H9 (cell line): ENCODE measurements around the gene ZNF385B. TPM values are rescaled to one million over a fixed set of nuclear protein-coding genes. Genes with fewer than 3 reads are reported as not detected.

Experiments used
- DNase-seq: peaks from one replicate; pipeline ENCODE4 v3.0.0-alpha.2; 2017
- H2AFZ ChIP-seq: one replicate; pipeline ENCODE4 v1.6.1; 2013; ENCODE audit warnings: mild to moderate bottlenecking, low read length, control low read depth, moderate library complexity
- H2AK5ac ChIP-seq: 2 replicates; pipeline ENCODE4 v1.6.1; 2013; ENCODE audit warnings: low read length, control low read depth, mixed read lengths; ENCODE audit not compliant: insufficient read length
- H2BK120ac ChIP-seq: one replicate; pipeline ENCODE4 v1.6.1; 2013; ENCODE audit warnings: low read depth, mild to moderate bottlenecking, low read length, control low read depth, inconsistent platforms; ENCODE audit not compliant: poor library complexity, severe bottlenecking
- H2BK12ac ChIP-seq: 2 replicates; pipeline ENCODE4 v1.6.1; 2013; ENCODE audit warnings: low read length, control low read depth, mixed read lengths, low read depth; ENCODE audit not compliant: insufficient read length
- H2BK15ac ChIP-seq: 2 replicates; pipeline ENCODE4 v1.6.1; 2013; ENCODE audit warnings: low read depth, low read length, control low read depth
- H2BK20ac ChIP-seq: one replicate; pipeline ENCODE4 v1.6.1; 2013; ENCODE audit warnings: low read depth, mild to moderate bottlenecking, low read length, control low read depth, inconsistent platforms; ENCODE audit not compliant: poor library complexity, severe bottlenecking
- H2BK5ac ChIP-seq: 2 replicates; pipeline ENCODE4 v1.6.1; 2013; ENCODE audit warnings: low read length, control low read depth, mixed read lengths; ENCODE audit not compliant: insufficient read length
- H3K14ac ChIP-seq: 2 replicates; pipeline ENCODE4 v1.6.1; 2013; ENCODE audit warnings: low read length, control low read depth; ENCODE audit not compliant: insufficient read depth
- H3K18ac ChIP-seq: 2 replicates; pipeline ENCODE4 v1.6.1; 2013; ENCODE audit warnings: low read depth, mild to moderate bottlenecking, mixed read lengths, low read length, control low read depth; ENCODE audit not compliant: insufficient read length
- H3K23ac ChIP-seq: 2 replicates; pipeline ENCODE4 v1.6.1; 2013; ENCODE audit warnings: low read length, control low read depth, mixed read lengths, low read depth; ENCODE audit not compliant: insufficient read length
- H3K23me2 ChIP-seq: 2 replicates; pipeline ENCODE4 v1.6.1; 2013; ENCODE audit warnings: low read depth, mild to moderate bottlenecking, mixed read lengths, low read length, control low read depth; ENCODE audit not compliant: insufficient read length, poor library complexity, severe bottlenecking
- H3K27ac ChIP-seq: 2 replicates; pipeline ENCODE4 v1.5.1; 2013; ENCODE audit warnings: low read length, control low read depth, mixed read lengths, low read depth; ENCODE audit not compliant: insufficient read length
- H3K27me3 ChIP-seq: 2 replicates; pipeline ENCODE4 v1.6.1; 2013; ENCODE audit warnings: low read length, control low read depth, inconsistent platforms; ENCODE audit not compliant: insufficient read depth
- H3K4ac ChIP-seq: 2 replicates; pipeline ENCODE4 v1.6.1; 2013; ENCODE audit warnings: low read depth, mild to moderate bottlenecking, control low read depth, inconsistent platforms, low read length, moderate library complexity
- H3K4me1 ChIP-seq: 2 replicates; pipeline ENCODE4 v1.6.1; 2013; ENCODE audit warnings: low read length, control low read depth, inconsistent platforms; ENCODE audit not compliant: insufficient read depth
- H3K4me2 ChIP-seq: 2 replicates; pipeline ENCODE4 v1.6.1; 2013; ENCODE audit warnings: low read length, control low read depth, mixed read lengths; ENCODE audit not compliant: insufficient read length, insufficient read depth
- H3K56ac ChIP-seq: 2 replicates; pipeline ENCODE4 v1.6.1; 2013; ENCODE audit warnings: low read depth, mild to moderate bottlenecking, mixed read lengths, low read length, control low read depth; ENCODE audit not compliant: insufficient read length
- H3K79me1 ChIP-seq: 2 replicates; pipeline ENCODE4 v1.6.1; 2013; ENCODE audit warnings: low read depth, mild to moderate bottlenecking, moderate library complexity, low read length, control low read depth, inconsistent platforms; ENCODE audit not compliant: insufficient read depth, poor library complexity, severe bottlenecking
- H3K79me2 ChIP-seq: 2 replicates; pipeline ENCODE4 v1.6.1; 2013; ENCODE audit warnings: low read length, control low read depth, inconsistent platforms; ENCODE audit not compliant: insufficient read depth
- H3K9ac ChIP-seq: 2 replicates; pipeline ENCODE4 v1.6.1; 2013; ENCODE audit warnings: low read length, control low read depth, mixed read lengths; ENCODE audit not compliant: insufficient read length; ENCODE audit errors: extremely low read depth
- H3K9me3 ChIP-seq: one replicate; pipeline ENCODE4 v1.6.1; 2013; ENCODE audit warnings: low read depth, low read length, inconsistent platforms; ENCODE audit not compliant: control insufficient read depth
- H3T11ph ChIP-seq: one replicate; pipeline ENCODE4 v1.6.1; 2013; ENCODE audit warnings: mild to moderate bottlenecking, low read length, control low read depth, inconsistent platforms
- H4K20me1 ChIP-seq: one replicate; pipeline ENCODE4 v1.6.1; 2013; ENCODE audit not compliant: control insufficient read depth, insufficient read length, insufficient read depth
- H4K5ac ChIP-seq: 2 replicates; pipeline ENCODE4 v1.6.1; 2013; ENCODE audit warnings: low read depth, mild to moderate bottlenecking, mixed read lengths, low read length, control low read depth; ENCODE audit not compliant: insufficient read length
- H4K8ac ChIP-seq: replicated peaks from 2 replicates; pipeline ENCODE4 v1.6.1; 2013; ENCODE audit warnings: low read length, control low read depth, mixed read lengths, low read depth; ENCODE audit not compliant: insufficient read length
- H4K91ac ChIP-seq: 2 replicates; pipeline ENCODE4 v1.6.1; 2013; ENCODE audit warnings: low read depth, mild to moderate bottlenecking, moderate library complexity, mixed read lengths, low read length, control low read depth; ENCODE audit not compliant: insufficient read length
- H3K27ac Mint-ChIP-seq, 3 experiments: 2 replicates in 2 of 3; 3 replicates in 1 of 3; pipeline ENCODE4 v1.8.0; 2020 to 2021; ENCODE audit warnings: mixed read lengths in 3 of 3, mild to moderate bottlenecking in 1 of 3, moderate library complexity in 1 of 3
- H3K27me3 Mint-ChIP-seq: 2 replicates; pipeline ENCODE4 v1.8.0; 2021; ENCODE audit warnings: low read depth, mild to moderate bottlenecking, moderate library complexity, mixed read lengths
- H3K36me3 Mint-ChIP-seq, 3 experiments: 2 replicates in 2 of 3; 3 replicates in 1 of 3; pipeline ENCODE4 v1.8.0; 2020 to 2021; ENCODE audit warnings: low read depth in 3 of 3, mixed read lengths in 3 of 3; ENCODE audit not compliant: insufficient read depth in 1 of 3
- H3K4me1 Mint-ChIP-seq, 2 experiments: 2 replicates each; pipeline ENCODE4 v1.8.0; 2020; ENCODE audit warnings: mixed read lengths in 2 of 2
- H3K4me3 Mint-ChIP-seq, 2 experiments: 2 replicates in 1 of 2; 3 replicates in 1 of 2; pipeline ENCODE4 v1.8.0; 2020 to 2021; ENCODE audit warnings: mild to moderate bottlenecking in 2 of 2, mixed read lengths in 2 of 2, moderate library complexity in 1 of 2
- H3K9me3 Mint-ChIP-seq, 2 experiments: 2 replicates in 1 of 2; 3 replicates in 1 of 2; pipeline ENCODE4 v1.8.0; 2020; ENCODE audit warnings: mild to moderate bottlenecking in 2 of 2, mixed read lengths in 2 of 2, moderate library complexity in 1 of 2
- total RNA-seq: library from RNA; stranded (reverse); gene quantifications from 2 replicates; pipeline ENCODE4 v1.2.1, GENCODE V29; 2021
- TF ChIP-seq, protein P1 (sequence below): fragments of 200-600 bp; sonication (generic); conservative IDR thresholded peaks from 3 replicates; pipeline ENCODE4 v1.8.0; 2021; ENCODE audit warnings: antibody characterized with exemption, mild to moderate bottlenecking

Gene ZNF385B
- total RNA-seq, 1 experiment from 2014 or later = 2.1 TPM

DNA sequence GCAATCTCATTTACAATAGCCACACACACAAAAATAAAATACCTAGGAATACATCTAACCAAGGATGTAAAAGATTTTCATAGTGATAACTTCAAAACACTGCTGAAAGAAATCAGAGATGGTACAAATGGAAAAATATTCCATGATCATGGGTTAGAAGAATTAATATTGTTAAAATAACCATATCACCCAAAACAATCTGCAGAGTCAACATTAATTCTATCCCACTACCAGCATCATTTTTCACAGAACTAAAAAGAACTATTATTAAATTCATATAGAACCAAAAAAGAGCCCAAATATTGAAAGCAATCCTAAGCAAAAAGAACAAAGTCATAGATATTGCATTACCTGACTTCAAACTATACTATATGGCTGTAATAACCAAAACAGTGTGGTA lies 50.4 kb downstream of the ZNF385B start:
- Histone ChIP-seq H3K23ac (no peak overlapping the region), H2BK20ac (no peak overlapping the region), H3K27ac (no peak overlapping the region), H2AFZ (no peak overlapping the region), H2AK5ac (no peak overlapping the region), H2BK12ac (no peak overlapping the region), H3T11ph (no peak overlapping the region), H3K79me1 (no peaks in the 10 kb centered on the region), H3K56ac (no peak overlapping the region), H3K27me3 (no peaks in the 10 kb centered on the region), H3K23me2 (no peaks in the 10 kb centered on the region), H3K79me2 (no peaks in the 10 kb centered on the region), H3K4ac (no peak overlapping the region), H2BK15ac (no peak overlapping the region), H4K20me1 (no peaks in the 10 kb centered on the region), H3K18ac (no peak overlapping the region), H3K14ac (no peak overlapping the region), H3K9me3 (no peaks in the 10 kb centered on the region), H2BK120ac (no peak overlapping the region), H3K9ac (no peak overlapping the region), H4K8ac (no peak overlapping the region), H2BK5ac (no peak overlapping the region), H3K4me2 (no peak overlapping the region), H4K91ac (no peak overlapping the region), H4K5ac (no peak overlapping the region), H3K4me1 (no peaks in the 10 kb centered on the region)
- Mint-ChIP-seq H3K9me3 (peaks cover 4 to 6% of the 10 kb centered on the region in 2 experiments; a peak in 3 of 5 replicates), H3K36me3 (peaks cover 0 to 6% (median 3%) of the 10 kb centered on the region in 3 experiments; a peak in 3 of 7 replicates), H3K4me3 (no peak overlapping the region), H3K4me1 (no peaks in the 10 kb centered on the region), H3K27ac (no peak overlapping the region), H3K27me3 (no peaks in the 10 kb centered on the region)
- TF ChIP-seq, protein P1, sequence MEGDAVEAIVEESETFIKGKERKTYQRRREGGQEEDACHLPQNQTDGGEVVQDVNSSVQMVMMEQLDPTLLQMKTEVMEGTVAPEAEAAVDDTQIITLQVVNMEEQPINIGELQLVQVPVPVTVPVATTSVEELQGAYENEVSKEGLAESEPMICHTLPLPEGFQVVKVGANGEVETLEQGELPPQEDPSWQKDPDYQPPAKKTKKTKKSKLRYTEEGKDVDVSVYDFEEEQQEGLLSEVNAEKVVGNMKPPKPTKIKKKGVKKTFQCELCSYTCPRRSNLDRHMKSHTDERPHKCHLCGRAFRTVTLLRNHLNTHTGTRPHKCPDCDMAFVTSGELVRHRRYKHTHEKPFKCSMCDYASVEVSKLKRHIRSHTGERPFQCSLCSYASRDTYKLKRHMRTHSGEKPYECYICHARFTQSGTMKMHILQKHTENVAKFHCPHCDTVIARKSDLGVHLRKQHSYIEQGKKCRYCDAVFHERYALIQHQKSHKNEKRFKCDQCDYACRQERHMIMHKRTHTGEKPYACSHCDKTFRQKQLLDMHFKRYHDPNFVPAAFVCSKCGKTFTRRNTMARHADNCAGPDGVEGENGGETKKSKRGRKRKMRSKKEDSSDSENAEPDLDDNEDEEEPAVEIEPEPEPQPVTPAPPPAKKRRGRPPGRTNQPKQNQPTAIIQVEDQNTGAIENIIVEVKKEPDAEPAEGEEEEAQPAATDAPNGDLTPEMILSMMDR = no peak
- no peak for DNase-seq
